ENCODE results near the gene XYLT1. TPM values are rescaled to one million over a fixed set of nuclear protein-coding genes. Genes with fewer than 3 reads are reported as not detected.

The XYLT1 gene
- total RNA-seq, 2 experiments from 2014 or later, result 46.6 to 50.1 TPM

GRCh38 chr16:17369421-17370222 lies 101.1 kb downstream of the XYLT1 start:
- H3K36me3 Mint-ChIP-seq (ENCODE audit: low read depth), result peaks cover 63% of the 10 kb centered on the region
- peaks cover 7% of the 10 kb centered on the region for H3K9me3 Mint-ChIP-seq
- H3K4me1 Mint-ChIP-seq, result peaks cover 93% of the 10 kb centered on the region
- ChIA-PET POLR2A (interaction anchor here (0.9 kb wide), 1 partner anchor 98 kb away, joined by 3 read pairs; no protein-coding TSS in a partner anchor), CTCF (interaction anchor here (0.7 to 3.1 kb wide), 11 partner anchors 10 to 98 kb away, joined by 3 to 10 read pairs (median 3); no protein-coding TSS in a partner anchor)
- DNase-seq, result peak; percentile 87
- no peaks in the 10 kb centered on the region for H3K27me3 Mint-ChIP-seq
- H3K4me3 Mint-ChIP-seq, result peak overlapping the region; percentile 81
- H3K27ac Mint-ChIP-seq, result peak overlapping the region; percentile 99

- peak; percentile 59 for DNase-seq
Observed at GRCh38 chr16:17368951-17369350, 101.8 kb downstream of the XYLT1 start.

GRCh38 chr16:17368446-17368845 lies 102.3 kb downstream of the XYLT1 start:
- H3K4me3 Mint-ChIP-seq, result peak overlapping the region; percentile 81
- peaks cover 7% of the 10 kb centered on the region for H3K9me3 Mint-ChIP-seq
- H3K4me1 Mint-ChIP-seq, result peaks cover 93% of the 10 kb centered on the region
- H3K27me3 Mint-ChIP-seq, result no peaks in the 10 kb centered on the region
- ChIA-PET POLR2A (no interaction called here), CTCF (interaction anchor here (1.9 to 2.3 kb wide), 2 partner anchors 9 to 10 kb away, joined by 3 to 8 read pairs; no protein-coding TSS in a partner anchor)
- peak overlapping the region; percentile 99 for H3K27ac Mint-ChIP-seq
- DNase-seq, result no peak
- peaks cover 56% of the 10 kb centered on the region for H3K36me3 Mint-ChIP-seq (ENCODE audit: low read depth)

More at GRCh38 chr16:17368951-17369350, 101.8 kb downstream of the XYLT1 start:
- no peaks in the 10 kb centered on the region for H3K27me3 Mint-ChIP-seq
- peaks cover 93% of the 10 kb centered on the region for H3K4me1 Mint-ChIP-seq
- ChIA-PET POLR2A (no interaction called here), CTCF (interaction anchor here (1.0 to 2.3 kb wide), 6 partner anchors 9 to 98 kb away, joined by 3 to 8 read pairs (median 3); no protein-coding TSS in a partner anchor)
- peaks cover 60% of the 10 kb centered on the region for H3K36me3 Mint-ChIP-seq (ENCODE audit: low read depth)
- H3K9me3 Mint-ChIP-seq, result peaks cover 7% of the 10 kb centered on the region
- H3K4me3 Mint-ChIP-seq, result peak overlapping the region; percentile 81
- peak overlapping the region; percentile 99 for H3K27ac Mint-ChIP-seq

DNA sequence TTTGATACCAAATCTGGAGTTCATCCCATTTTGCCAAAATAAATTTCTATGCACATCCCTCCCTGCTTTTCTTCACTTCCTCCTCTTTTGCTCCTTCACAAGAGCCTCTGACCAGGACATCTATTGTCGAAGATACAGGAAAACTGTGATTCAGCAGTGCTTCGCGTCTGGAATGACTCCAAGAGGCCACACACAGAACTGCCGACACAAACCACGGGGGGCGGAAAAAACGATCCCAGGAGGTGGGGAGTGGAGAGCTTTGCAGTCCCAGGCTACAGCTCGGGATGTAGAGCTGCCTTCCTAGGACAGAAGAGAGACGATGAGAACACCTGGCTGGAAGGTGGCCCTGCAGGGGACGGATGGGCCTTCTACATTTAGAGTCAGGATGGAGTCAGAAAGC lies 102.8 kb downstream of the XYLT1 start:
- CTCF ChIA-PET, result interaction anchor here (1.9 to 2.3 kb wide), 2 partner anchors 8 to 10 kb away, joined by 3 to 8 read pairs; no protein-coding TSS in a partner anchor
- DNase-seq, result no peak
- POLR2A ChIA-PET, result no interaction called here

GRCh38 chr16:17367036-17367435 lies 103.7 kb downstream of the XYLT1 start:
- Mint-ChIP-seq H3K27me3 (no peaks in the 10 kb centered on the region), H3K9me3 (peaks cover 7% of the 10 kb centered on the region), H3K4me1 (peaks cover 96% of the 10 kb centered on the region), H3K27ac (peak overlapping the region; percentile 99), H3K4me3 (peak overlapping the region; percentile 7), H3K36me3 (ENCODE audit: low read depth) (peaks cover 56% of the 10 kb centered on the region)
- ChIA-PET POLR2A (no interaction called here), CTCF (interaction anchor here (0.6 to 1.1 kb wide), 2 partner anchors 8 to 145 kb away, joined by 3 to 4 read pairs; no protein-coding TSS in a partner anchor)
- DNase-seq, result peak; percentile 32

More for the DNA sequence above, 102.8 kb downstream of the XYLT1 start:
- Mint-ChIP-seq H3K27ac (peak overlapping the region; percentile 99), H3K36me3 (ENCODE audit: low read depth) (peaks cover 58% of the 10 kb centered on the region), H3K4me1 (peaks cover 96% of the 10 kb centered on the region), H3K27me3 (no peaks in the 10 kb centered on the region), H3K9me3 (peaks cover 7% of the 10 kb centered on the region), H3K4me3 (peak overlapping the region; percentile 31)

- POLR2A ChIA-PET, result no interaction called here
- Mint-ChIP-seq H3K4me1 (peaks cover 96% of the 10 kb centered on the region), H3K27ac (peak overlapping the region; percentile 99), H3K4me3 (no peak overlapping the region), H3K27me3 (no peaks in the 10 kb centered on the region), H3K9me3 (peaks cover 7% of the 10 kb centered on the region), H3K36me3 (ENCODE audit: low read depth) (peaks cover 54% of the 10 kb centered on the region)
- CTCF ChIA-PET, result interaction anchor here (0.6 to 1.3 kb wide), 5 partner anchors 9 to 144 kb away, joined by 3 to 4 read pairs (median 4); no protein-coding TSS in a partner anchor
- DNase-seq, result no peak
Observed at GRCh38 chr16:17366299-17366961, 104.3 kb downstream of the XYLT1 start.

DNA sequence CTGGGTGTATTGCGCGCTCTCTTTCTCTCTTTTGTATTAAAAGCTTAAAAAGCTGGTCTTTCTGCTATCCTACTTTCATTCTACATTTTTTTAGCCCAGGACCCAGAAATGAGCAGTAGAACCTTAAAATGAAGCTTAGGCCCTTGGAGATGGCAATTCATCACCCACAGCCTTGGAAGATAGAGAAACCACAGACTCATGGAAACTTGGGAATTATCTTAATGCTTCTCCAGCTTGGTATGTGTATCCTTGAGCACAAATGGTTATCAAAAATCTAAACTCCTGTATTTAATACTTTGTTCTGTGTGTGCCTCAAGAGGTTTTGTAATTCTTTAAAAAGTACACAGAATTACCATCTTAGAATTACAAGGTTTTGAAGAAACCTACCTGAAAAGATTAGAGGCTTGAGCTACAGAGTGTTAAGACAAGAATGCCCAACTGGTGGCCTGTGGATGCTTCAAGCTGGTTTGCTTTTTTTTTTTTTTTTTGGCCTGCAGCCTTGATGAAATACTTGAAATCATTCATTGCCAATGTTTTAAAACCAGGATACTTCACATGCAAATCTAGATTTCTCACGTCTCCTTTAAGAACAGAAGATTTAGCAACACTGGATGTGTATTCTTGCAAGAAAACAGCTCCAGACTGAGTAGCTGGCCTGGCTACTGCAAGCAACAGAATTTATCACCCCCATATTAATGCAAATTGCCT lies 105.0 kb downstream of the XYLT1 start:
- POLR2A ChIA-PET, result no interaction called here

DNA sequence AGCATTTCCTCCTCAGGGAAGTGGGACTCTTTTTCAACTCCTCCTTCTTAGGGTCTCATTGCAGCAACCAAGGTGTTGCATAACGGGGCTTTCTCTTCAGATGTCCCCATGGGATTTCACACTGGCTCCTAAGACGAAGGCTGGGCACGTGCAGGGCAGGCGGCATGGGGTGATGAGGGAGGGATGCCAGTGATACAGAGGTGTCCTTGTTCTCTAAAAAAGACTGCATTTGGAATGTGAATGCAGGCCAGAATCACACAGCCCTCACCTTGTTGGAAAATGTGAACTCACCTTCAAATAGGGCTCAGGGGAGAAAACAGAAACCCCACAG lies 105.6 kb downstream of the XYLT1 start:
- POLR2A ChIA-PET, result no interaction called here
- Mint-ChIP-seq H3K27ac (peak overlapping the region; percentile 99), H3K4me3 (no peak overlapping the region), H3K36me3 (ENCODE audit: low read depth) (peaks cover 60% of the 10 kb centered on the region), H3K27me3 (no peaks in the 10 kb centered on the region), H3K4me1 (peaks cover 96% of the 10 kb centered on the region), H3K9me3 (peaks cover 7% of the 10 kb centered on the region)
- CTCF ChIA-PET, result interaction anchor here (1.2 to 1.3 kb wide), 2 partner anchors 19 to 102 kb away, joined by 3 read pairs; no protein-coding TSS in a partner anchor
- no peak for DNase-seq

More for the DNA sequence above, 105.0 kb downstream of the XYLT1 start:
- Mint-ChIP-seq H3K27me3 (no peaks in the 10 kb centered on the region), H3K36me3 (ENCODE audit: low read depth) (peaks cover 59% of the 10 kb centered on the region), H3K27ac (peak overlapping the region; percentile 99), H3K4me3 (no peak overlapping the region), H3K4me1 (peaks cover 96% of the 10 kb centered on the region), H3K9me3 (peaks cover 7% of the 10 kb centered on the region)
- CTCF ChIA-PET, result interaction anchor here (0.8 to 1.3 kb wide), 4 partner anchors 18 to 109 kb away, joined by 3 to 4 read pairs (median 4); no protein-coding TSS in a partner anchor
- no peak for DNase-seq

DNA sequence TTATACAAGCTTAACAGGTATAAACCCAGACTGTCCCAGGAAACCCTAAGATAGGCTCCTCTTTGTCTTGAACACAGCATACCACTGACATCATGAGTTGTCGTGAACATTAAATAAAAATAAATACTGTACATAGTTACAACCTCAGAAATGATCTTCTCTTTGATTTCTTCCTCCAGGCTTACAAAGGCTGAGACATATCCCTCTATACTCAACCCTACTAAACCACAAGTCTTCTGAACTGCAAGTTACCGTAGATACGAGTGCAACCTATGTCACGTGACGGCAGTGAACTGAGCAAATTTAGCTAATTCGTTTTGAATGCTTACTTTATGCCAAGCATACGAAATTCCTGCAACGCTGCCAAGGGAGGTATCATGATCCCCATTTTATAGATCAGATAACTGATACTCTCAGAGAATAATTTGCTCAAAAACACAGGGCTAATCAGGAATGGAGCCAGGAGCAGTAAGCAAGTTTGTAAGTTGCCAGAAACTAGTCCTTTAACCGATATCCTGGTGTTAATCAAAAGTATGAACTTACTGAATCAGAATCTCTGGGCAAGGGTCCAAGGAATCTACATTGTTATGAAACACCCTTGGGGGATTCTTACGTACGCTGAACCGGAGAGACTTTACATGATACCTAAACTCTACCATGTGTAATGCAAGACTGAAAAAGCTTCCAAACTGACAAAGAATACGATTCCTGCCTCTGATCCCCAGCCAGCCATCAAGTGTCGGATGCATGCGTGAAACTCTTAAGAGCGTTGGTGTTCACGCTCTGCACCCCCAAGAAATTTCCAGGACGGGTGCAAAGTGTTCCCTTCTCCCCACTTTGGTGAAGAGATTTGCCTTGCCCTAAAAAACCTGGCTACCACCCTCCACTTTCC lies 106.2 kb downstream of the XYLT1 start:
- H3K27ac Mint-ChIP-seq, result peak overlapping the region; percentile 88
- POLR2A ChIA-PET, result no interaction called here
- H3K4me3 Mint-ChIP-seq, result peak overlapping the region; percentile 37

GRCh38 chr16:17362946-17363345 lies 107.8 kb downstream of the XYLT1 start:
- DNase-seq, result no peak
- ChIA-PET CTCF (interaction anchor here (1.5 kb wide), 1 partner anchor 9 kb away, joined by 4 read pairs; no protein-coding TSS in a partner anchor), POLR2A (no interaction called here)
- H3K9me3 Mint-ChIP-seq, result peaks cover 12% of the 10 kb centered on the region
- peaks cover 97% of the 10 kb centered on the region for H3K4me1 Mint-ChIP-seq
- H3K36me3 Mint-ChIP-seq (ENCODE audit: low read depth), result peaks cover 61% of the 10 kb centered on the region
- H3K27me3 Mint-ChIP-seq, result no peaks in the 10 kb centered on the region
- no peak overlapping the region for H3K4me3 Mint-ChIP-seq
- H3K27ac Mint-ChIP-seq, result peak overlapping the region; percentile 88

More for the DNA sequence above, 106.2 kb downstream of the XYLT1 start:
- H3K27me3 Mint-ChIP-seq, result no peaks in the 10 kb centered on the region
- CTCF ChIA-PET, result interaction anchor here (0.8 to 1.5 kb wide), 6 partner anchors 10 to 152 kb away, joined by 3 to 8 read pairs (median 4); no protein-coding TSS in a partner anchor
- peaks cover 55% of the 10 kb centered on the region for H3K36me3 Mint-ChIP-seq (ENCODE audit: low read depth)
- peaks cover 96% of the 10 kb centered on the region for H3K4me1 Mint-ChIP-seq
- peaks cover 7% of the 10 kb centered on the region for H3K9me3 Mint-ChIP-seq
- peak; percentile 81 for DNase-seq

- Mint-ChIP-seq H3K36me3 (ENCODE audit: low read depth) (peaks cover 61% of the 10 kb centered on the region), H3K27ac (peak overlapping the region; percentile 71), H3K9me3 (peaks cover 9% of the 10 kb centered on the region), H3K4me1 (peaks cover 94% of the 10 kb centered on the region), H3K4me3 (no peak overlapping the region), H3K27me3 (no peaks in the 10 kb centered on the region)
- no peak for DNase-seq
- ChIA-PET CTCF (interaction anchor here (0.7 kb wide), 1 partner anchor 36 kb away, joined by 6 read pairs; no protein-coding TSS in a partner anchor), POLR2A (no interaction called here)
Observed at GRCh38 chr16:17362183-17362582, 108.6 kb downstream of the XYLT1 start.

Data from activated CD4-positive, alpha-beta T cell treated with anti-CD3 and anti-CD28 coated beads, Interleukin-2, amount 10 ng/mL, durations not matched to agents 7 days and 5 days (primary cell).